Stimulated activated CD4-positive, alpha-beta T cell treated with anti-CD3 and anti-CD28 coated beads, Interleukin-1b, Interleukin-23, amount 100 ng/mL, for 24 hours (primary cell): Measurements from ENCODE around the gene BIVM.

ENCODE experiments used
- DNase-seq, 4 experiments: peaks; one replicate each; pipeline ENCODE4 v3.0.0-alpha.2; 2020; ENCODE audit warnings: low read depth in 4 of 4, low spot score in 1 of 4

BIVM gene

GRCh38 chr13:102878481-102878880 lies 79.6 kb downstream of the BIVM start:
- no peak for DNase-seq

GRCh38 chr13:102879793-102880499 lies 81.0 kb downstream of the BIVM start:
- no peak for DNase-seq

GRCh38 chr13:102881819-102882686 lies 83.1 kb downstream of the BIVM start:
- no peak for DNase-seq
